NCI-H1930 (cell line): Measurements from ENCODE around the gene PGRMC2.

ENCODE experiments used
- DNase-seq, 2 experiments: peaks; one replicate each; lab custom pipeline; 2025; lab: John Stamatoyannopoulos, UW

PGRMC2 gene, protein sequence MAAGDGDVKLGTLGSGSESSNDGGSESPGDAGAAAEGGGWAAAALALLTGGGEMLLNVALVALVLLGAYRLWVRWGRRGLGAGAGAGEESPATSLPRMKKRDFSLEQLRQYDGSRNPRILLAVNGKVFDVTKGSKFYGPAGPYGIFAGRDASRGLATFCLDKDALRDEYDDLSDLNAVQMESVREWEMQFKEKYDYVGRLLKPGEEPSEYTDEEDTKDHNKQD

GRCh38 chr4:128287141-128287870, at the start of gene PGRMC2:
Gene PGRMC2 (minus strand): TSS chr4:128287813. CDS start chr4:128287790, 23 bp downstream.
- no peak for DNase-seq

DNA sequence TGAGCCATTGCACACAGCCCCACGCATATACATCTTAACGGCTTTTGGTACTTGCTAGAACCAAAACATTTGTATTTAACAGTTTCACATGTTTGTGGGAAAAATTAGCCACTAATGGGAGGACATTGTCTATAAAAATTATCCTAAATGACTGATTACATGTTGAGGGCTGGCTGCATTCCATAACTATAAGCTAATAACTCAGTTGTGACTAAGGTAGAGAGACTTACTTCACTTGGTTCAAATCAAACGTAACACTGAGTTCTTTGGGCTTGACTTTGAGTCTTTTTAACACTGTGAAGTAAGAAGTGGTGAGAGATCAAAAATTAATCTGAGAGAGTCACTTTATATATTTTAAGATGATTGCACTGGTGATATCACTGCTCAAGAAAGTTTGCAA, 47.9 kb upstream of the PGRMC2 start:
- no peak for DNase-seq

GRCh38 chr4:128334256-128334655, 46.6 kb upstream of the PGRMC2 start:
- DNase-seq: no peak

GRCh38 chr4:128333309-128334018, 45.9 kb upstream of the PGRMC2 start:
- no peak for DNase-seq

DNA sequence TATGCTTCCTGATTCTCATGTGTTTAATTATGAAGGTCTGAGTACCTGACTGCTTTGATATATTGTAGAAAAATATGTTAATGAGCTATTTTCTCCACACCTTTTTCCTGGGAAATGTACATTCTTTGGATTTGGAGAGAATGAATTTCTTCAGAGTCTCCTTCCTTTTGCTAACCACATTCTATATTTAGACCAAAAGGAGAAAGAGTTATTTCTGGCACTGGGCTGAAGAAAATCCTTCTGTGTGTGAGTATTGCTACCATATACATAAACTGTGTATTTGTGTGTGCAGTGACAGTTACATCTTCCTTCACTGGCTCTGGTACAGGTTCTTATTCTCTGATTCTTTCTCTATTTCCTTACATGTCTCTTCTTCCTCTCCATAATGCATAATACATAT, 44.5 kb upstream of the PGRMC2 start:
- DNase-seq: no peak

GRCh38 chr4:128329638-128330037, 42.0 kb upstream of the PGRMC2 start:
- no peak for DNase-seq

- no peak for DNase-seq
These were observed 40.5 kb upstream of the PGRMC2 start for GRCh38 chr4:128328106-128328505.

DNA sequence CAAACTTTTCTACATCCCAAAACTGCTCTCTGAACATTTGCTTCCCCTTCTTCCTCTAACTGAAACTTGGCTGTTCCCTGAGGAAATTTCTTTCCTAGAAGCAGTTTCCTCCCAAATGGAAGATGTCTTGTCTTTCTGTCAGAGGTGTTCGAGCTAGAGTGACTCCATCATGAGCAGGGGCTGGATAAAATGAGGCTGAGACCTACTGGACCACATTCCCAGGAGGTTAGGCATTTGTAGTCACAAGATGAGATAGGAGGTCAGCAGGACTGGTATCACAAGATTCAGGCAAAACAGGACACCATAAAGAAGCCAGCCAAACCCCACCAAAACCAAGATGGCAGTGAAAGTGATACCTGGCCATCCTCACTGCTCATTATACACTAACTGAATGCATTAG, 35.8 kb upstream of the PGRMC2 start:
- DNase-seq: no peak

GRCh38 chr4:128322986-128323385, 35.4 kb upstream of the PGRMC2 start:
- no peak for DNase-seq

GRCh38 chr4:128322311-128322710, 34.7 kb upstream of the PGRMC2 start:
- no peak for DNase-seq

DNA sequence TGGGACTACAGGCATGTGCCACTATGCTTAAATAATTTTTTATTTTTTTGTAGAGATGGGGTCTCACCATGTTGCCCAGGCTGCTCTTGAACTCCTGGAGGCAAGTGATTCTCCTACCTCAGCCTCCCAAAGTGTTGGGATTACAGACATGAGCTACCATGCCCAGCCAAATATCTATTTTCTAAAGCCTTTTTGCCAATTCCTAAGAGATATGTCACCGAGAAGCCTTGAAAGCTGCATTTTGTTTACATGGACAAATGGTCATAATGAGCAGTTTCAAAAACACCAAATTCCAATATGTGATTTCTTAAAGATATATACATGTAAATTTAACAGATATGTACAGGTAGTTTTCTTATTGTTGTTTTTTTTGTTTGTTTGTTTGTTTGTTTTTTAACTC, 33.0 kb upstream of the PGRMC2 start:
- no peak for DNase-seq

DNA sequence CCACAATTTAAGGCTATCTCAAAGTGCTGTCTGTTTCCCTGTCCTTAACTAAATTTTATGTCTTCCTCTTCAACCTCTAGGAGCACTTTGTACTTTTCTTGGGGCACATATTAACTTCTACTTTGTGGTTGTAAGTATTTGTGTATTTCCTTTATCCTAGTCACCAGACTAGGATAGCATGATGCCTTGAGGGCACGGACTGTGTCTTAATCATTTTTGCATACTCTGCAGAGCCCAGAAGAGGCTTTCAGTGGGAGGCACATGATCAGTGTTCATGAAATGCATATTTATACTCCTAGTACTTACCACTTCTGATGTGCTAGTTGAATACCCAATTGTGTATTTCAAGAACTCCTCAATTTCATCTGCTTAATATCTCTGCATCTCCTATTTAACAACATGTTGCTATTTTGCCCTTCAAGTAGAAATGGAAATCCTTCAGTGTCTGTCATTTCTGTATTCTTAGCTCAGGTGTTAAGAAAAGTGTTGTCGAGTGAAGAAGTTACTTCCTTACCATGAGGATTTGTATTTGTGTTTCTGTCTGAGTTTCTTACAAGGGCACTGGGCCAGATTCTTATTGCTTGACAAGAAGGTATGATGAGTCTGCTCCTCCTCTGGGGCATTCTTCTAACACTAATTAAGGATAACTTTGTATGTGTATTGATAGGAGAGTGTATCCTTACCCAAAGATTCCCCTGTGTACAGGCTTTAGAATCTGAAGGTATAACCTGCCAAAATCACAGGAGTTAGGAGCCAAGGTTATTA, 28.3 kb upstream of the PGRMC2 start:
- DNase-seq: no peak

GRCh38 chr4:128311659-128312403, 24.2 kb upstream of the PGRMC2 start:
- no peak for DNase-seq

DNA sequence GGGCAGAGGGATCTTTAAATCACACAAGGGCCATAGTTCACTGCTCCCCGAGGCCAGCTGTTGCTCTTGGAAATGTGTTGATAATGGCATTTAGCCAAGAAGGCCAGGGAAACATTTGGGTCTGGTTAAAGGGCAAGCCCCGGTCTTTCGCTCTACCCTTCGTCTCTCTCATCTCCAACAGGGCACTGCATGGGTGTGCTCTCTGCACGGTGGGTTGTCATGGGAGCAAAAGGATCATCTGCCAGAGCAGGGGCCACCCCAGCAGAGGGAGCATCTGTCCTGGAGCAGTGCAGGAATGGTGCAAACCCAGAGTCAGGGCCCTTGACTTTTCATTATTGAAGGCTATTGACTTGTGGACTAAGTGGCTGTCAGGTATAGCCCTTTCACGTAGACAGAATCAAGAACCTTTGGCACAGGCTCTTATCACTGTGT, 22.7 kb upstream of the PGRMC2 start:
- DNase-seq: no peak

DNA sequence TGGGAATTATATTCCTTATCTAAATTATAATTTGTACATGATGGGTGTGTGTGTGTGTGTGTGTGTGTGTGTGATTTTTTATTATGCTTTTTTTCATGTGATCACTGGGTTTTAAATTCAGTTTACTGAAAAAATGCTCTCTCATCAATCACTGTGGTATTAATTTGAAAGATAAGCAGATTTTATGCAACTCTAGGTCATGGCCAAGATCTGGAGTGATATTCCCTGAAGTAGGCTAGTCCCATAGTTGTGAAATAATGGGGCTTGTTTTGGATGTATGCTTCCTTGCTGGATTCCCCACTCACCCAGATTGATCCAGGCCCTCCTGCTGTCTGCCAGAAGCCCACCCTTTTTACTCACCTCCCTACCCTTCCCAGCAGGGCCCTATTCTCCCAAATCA, 22.0 kb upstream of the PGRMC2 start:
- DNase-seq: no peak

DNA sequence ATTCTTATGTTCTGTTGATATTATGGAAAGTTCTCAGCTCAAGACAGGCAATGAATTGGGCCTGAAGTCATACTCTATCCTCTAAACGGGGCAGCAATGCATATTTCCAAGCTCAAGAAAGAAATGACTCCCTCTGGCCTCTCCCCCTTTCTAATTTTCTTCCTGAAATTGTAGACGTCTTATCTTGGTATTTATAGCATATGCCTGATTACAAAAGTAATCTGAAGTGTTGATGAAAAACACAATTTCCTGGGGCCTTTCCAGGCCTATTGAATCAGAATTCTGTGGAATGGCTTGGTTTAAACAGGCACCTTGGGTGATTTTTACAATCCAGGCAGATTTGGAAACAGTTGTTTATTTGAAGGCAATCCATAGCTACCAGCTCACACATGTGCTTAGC, 21.4 kb upstream of the PGRMC2 start:
- no peak for DNase-seq

DNA sequence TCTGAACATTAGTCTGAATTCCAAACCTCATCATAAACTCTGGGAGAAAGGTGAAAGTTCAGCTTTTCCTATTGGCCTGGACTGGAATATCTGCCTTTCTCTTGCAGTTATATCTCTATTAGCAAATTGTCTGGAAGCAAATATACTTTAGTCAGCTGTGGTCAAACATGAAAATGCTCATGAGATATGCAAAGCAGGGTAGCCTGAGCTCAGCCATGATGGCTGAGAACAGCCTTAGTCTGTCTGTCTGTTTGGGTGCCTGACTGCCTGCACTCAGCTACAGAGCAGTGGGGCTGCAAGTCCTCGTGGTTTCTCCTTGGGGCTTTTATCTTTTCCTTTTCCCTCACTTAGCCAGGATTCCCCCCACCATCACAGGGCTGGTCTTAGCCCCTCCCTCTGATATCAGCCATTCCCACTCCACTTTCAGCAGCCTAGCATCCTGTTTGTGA, 19.5 kb upstream of the PGRMC2 start:
- no peak for DNase-seq

DNA sequence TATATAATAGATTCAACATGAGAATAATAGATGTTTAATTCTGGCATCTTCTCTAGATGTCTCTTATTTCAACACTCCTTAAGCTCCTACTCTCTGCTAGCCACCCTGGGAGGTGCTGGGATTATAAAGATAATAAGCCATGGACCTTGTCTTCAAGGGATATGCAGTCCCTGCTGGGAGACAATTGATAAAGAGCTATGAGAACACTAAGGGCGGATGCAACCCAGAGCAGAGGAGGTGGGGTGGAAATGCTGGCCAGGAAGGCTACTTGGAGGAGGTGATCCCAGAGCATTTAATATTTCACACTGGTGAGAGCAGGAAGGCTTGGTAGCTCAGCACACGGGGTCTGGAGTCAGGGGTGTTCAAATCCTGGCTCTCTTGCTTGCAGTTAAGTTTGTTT, 18.3 kb upstream of the PGRMC2 start:
- DNase-seq: no peak

DNA sequence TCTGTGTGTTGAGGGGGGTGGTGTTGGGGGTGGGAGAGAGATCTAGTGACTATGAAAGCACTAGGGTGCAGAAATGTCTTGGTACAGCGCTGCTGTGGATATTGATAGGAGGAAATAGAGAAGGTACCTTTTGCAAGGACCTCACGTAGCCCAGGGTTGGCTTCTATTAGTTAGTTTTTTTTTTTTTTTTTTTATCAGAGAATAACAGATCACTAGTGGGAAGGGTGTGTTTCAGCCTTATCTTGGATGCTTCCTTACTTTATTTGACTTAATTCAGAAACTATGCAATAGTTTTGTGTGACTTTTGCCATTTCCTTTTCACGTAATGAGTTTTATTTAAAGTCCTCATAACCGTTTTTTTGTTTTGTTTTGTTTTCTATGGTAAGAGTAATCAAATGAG, 16.4 kb upstream of the PGRMC2 start:
- DNase-seq: no peak

DNA sequence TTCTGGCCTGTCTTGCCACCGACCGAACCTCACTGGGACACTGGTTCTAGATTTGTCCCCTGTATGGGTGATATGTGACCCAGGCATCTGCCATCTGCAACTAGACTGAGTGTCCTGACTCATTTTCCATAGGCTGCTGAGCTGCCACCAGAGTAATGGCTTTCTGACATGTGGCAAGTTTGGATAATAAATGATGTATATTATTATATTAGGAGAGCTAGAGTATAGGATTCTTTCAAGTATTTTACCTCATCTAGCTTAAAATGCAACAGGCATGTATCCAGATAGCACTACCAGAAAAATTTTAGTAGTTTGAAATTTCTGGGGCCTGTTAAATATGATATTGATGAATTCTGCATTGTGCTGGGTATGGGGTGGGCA, 15.8 kb upstream of the PGRMC2 start:
- no peak for DNase-seq

DNA sequence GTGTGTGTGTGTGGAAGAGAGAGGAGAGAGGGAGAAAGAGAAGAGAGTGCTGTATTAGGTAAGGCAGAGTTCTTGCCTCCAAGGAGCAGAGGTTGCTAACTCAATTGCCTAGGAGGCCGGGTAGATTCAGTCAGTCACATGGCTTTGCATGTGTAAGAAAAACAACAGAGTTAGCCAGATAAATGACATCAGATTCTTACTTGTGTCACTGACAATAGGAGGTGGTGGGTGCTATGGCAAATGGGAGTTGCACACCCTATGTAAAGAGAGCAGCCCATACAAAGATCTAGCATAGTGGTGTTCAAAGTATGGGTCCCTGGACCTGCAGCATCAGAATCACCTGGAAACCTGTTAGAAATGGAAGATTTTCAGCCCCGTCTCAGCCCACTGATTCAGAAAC, 14.4 kb upstream of the PGRMC2 start:
- no peak for DNase-seq

DNA sequence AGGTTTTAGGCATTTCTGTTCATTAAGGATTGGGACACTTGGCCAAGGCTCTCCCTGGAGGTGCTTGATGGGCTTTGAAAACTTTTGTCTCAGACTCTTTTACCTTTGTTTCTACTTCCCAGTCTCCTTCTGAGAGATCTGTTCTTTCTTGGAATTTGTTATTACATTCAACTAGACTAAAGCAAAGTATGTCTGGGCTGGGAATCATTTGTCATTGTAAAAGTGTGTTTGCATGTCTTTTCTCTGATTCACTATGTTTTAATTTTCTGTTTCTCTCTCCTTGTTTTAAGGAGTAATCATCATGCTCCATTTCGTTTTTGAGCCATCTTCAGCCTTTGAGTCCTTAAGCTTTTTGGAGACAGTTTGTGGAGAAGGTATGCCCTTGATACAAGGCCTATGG, 12.2 kb upstream of the PGRMC2 start:
- no peak for DNase-seq
